ENCODE results near the gene CTSC. TPM values are rescaled to one million over a fixed set of nuclear protein-coding genes. Genes with fewer than 3 reads are reported as not detected.

CTSC gene
- total RNA-seq, 1 donor from 2014 or later = 84.3 TPM

GRCh38 chr11:88317536-88317935, 20.0 kb downstream of the CTSC start:
- H3K27me3 Mint-ChIP-seq (ENCODE audit: low read depth) = no peaks in the 10 kb centered on the region
- peaks cover 5% of the 10 kb centered on the region for H3K9me3 Mint-ChIP-seq
- no peak overlapping the region for H3K4me3 Mint-ChIP-seq
- H3K27ac Mint-ChIP-seq (ENCODE audit: unreplicated experiment) = no peak overlapping the region
- no peak for TF ChIP-seq CTCF (conservative IDR thresholded peaks at IDR 0.05)
- H3K36me3 Mint-ChIP-seq (ENCODE audit: low read depth) = peaks cover 21% of the 10 kb centered on the region
- peaks cover 4% of the 10 kb centered on the region for H3K4me1 Mint-ChIP-seq
- no peak for DNase-seq (ENCODE audit: low read depth, low spot score)

- H3K9me3 Mint-ChIP-seq = no peaks in the 10 kb centered on the region
- DNase-seq (ENCODE audit: low read depth, low spot score) = no peak
- no peaks in the 10 kb centered on the region for H3K27me3 Mint-ChIP-seq (ENCODE audit: low read depth)
- no peak for TF ChIP-seq CTCF (conservative IDR thresholded peaks at IDR 0.05)
- no peak overlapping the region for H3K4me3 Mint-ChIP-seq
- peaks cover 8% of the 10 kb centered on the region for H3K4me1 Mint-ChIP-seq
- no peak overlapping the region for H3K27ac Mint-ChIP-seq (ENCODE audit: unreplicated experiment)
- H3K36me3 Mint-ChIP-seq (ENCODE audit: low read depth) = peaks cover 11% of the 10 kb centered on the region
Measured at GRCh38 chr11:88315981-88316441, 21.5 kb downstream of the CTSC start.

GRCh38 chr11:88315015-88315414, 22.5 kb downstream of the CTSC start:
- H3K27ac Mint-ChIP-seq (ENCODE audit: unreplicated experiment) = peak overlapping the region; percentile 54
- no peak for DNase-seq (ENCODE audit: low read depth, low spot score)
- peaks cover 8% of the 10 kb centered on the region for H3K4me1 Mint-ChIP-seq

DNA sequence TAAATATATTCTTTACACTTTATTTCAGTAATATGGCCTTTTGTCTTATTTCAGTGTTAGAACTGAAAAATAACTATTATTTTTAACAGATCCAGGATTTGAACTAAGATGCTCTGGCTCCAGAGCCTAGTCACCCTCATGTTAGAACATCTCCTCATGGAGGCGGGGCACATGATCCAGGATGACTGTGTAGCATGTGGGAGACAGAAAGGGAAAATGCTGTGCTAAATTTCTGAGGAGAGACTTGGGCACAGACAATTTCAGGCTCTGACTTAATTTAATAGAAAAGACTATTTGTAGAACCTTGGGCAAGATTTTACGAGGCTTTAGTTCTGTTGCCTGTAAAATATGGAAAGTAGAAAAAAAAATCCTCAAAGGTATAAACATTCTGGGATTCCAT, 24.1 kb downstream of the CTSC start:
- TF ChIP-seq CTCF (conservative IDR thresholded peaks at IDR 0.05) = no peak
- H3K27ac Mint-ChIP-seq (ENCODE audit: unreplicated experiment) = no peak overlapping the region

More at GRCh38 chr11:88315015-88315414, 22.5 kb downstream of the CTSC start:
- no peak for TF ChIP-seq CTCF (conservative IDR thresholded peaks at IDR 0.05)
- Mint-ChIP-seq H3K4me3 (no peak overlapping the region), H3K36me3 (ENCODE audit: low read depth) (peaks cover 11% of the 10 kb centered on the region), H3K9me3 (no peaks in the 10 kb centered on the region), H3K27me3 (ENCODE audit: low read depth) (no peaks in the 10 kb centered on the region)

DNA sequence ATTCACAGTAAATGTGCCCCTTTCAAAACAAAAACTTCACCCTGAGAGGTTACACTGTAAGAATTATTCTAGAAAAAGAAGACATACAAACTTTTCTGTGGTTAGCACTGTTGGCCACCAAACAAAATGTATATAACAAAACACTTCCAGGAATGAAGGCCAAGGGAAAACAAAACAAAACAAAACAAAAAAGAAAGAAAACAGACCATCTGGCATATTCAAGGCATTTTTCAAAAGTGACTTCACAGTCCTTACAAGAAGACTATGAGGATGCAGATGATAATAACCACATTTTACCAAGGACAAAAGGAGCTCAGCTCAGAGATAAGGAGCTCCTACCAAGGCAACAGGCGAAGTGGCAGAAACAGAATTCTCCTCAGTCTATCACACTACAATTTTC, 24.9 kb downstream of the CTSC start:
- Mint-ChIP-seq H3K4me1 (peaks cover 8% of the 10 kb centered on the region), H3K27me3 (ENCODE audit: low read depth) (no peaks in the 10 kb centered on the region), H3K4me3 (no peak overlapping the region), H3K9me3 (no peaks in the 10 kb centered on the region), H3K36me3 (ENCODE audit: low read depth) (peaks cover 21% of the 10 kb centered on the region), H3K27ac (ENCODE audit: unreplicated experiment) (peak overlapping the region; percentile 54)
- TF ChIP-seq CTCF (conservative IDR thresholded peaks at IDR 0.05) = no peak
- DNase-seq (ENCODE audit: low read depth, low spot score) = no peak

More for the DNA sequence above, 24.1 kb downstream of the CTSC start:
- no peaks in the 10 kb centered on the region for H3K9me3 Mint-ChIP-seq
- no peak for DNase-seq (ENCODE audit: low read depth, low spot score)
- H3K4me3 Mint-ChIP-seq = no peak overlapping the region
- H3K4me1 Mint-ChIP-seq = peaks cover 8% of the 10 kb centered on the region
- no peaks in the 10 kb centered on the region for H3K27me3 Mint-ChIP-seq (ENCODE audit: low read depth)
- H3K36me3 Mint-ChIP-seq (ENCODE audit: low read depth) = peaks cover 16% of the 10 kb centered on the region
